Measurements from ENCODE around the gene MAP2K5. TPM values are rescaled to one million over a fixed set of nuclear protein-coding genes. Genes with fewer than 3 reads are reported as not detected.

The MAP2K5 gene
- total and polyA plus RNA-seq, 4 donors, result 3.8 to 6.4 (median 5.6) TPM

DNA sequence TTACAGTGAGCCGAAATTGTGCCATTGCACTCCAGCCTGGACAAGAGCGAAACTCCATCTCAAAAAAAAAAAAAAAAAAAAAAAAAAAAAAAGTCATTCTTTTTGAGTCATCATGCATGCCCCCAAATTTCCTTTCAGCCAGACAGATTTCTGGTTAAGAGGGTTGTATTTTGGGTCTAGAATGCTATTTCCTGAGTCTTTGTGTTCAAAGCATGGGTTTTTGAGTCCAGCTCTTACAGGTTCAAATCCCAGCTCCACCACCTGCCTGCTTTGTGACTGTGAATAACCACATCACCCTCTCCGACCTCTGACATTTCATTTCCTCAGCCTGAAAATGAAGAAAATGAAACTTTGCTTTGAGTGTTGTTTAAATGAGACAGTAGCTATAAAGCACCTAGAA lies 30.9 kb upstream of the MAP2K5 start:
- no peak for TF ChIP-seq HNF4G (IDR thresholded peaks at IDR 0.05)
- no peak for TF ChIP-seq FOXA1 (IDR thresholded peaks at IDR 0.05)
- TF ChIP-seq YY1 (IDR thresholded peaks at IDR 0.05), result no peak
- no peak for TF ChIP-seq RXRA (IDR thresholded peaks at IDR 0.05)
- TF ChIP-seq JUND (IDR thresholded peaks at IDR 0.05), result no peak
- no peak for TF ChIP-seq RAD21 (IDR thresholded peaks at IDR 0.05)
- no peak for TF ChIP-seq MAX (IDR thresholded peaks at IDR 0.05)
- no peak for TF ChIP-seq SP1 (IDR thresholded peaks at IDR 0.05)
- no peak for TF ChIP-seq EGR1 (IDR thresholded peaks at IDR 0.05; ENCODE audit: low read depth in 2 of 2)
- no peak for TF ChIP-seq TAF1 (conservative IDR thresholded peaks at IDR 0.05)
- no peak for TF ChIP-seq FOXA2 (IDR thresholded peaks at IDR 0.05)
- no peak for TF ChIP-seq NR2F2 (IDR thresholded peaks at IDR 0.05)
- TF ChIP-seq GABPA (IDR thresholded peaks at IDR 0.05 in 1 of 2, conservative IDR thresholded peaks at IDR 0.05 in 1 of 2), result no peak
- TF ChIP-seq, protein P1, sequence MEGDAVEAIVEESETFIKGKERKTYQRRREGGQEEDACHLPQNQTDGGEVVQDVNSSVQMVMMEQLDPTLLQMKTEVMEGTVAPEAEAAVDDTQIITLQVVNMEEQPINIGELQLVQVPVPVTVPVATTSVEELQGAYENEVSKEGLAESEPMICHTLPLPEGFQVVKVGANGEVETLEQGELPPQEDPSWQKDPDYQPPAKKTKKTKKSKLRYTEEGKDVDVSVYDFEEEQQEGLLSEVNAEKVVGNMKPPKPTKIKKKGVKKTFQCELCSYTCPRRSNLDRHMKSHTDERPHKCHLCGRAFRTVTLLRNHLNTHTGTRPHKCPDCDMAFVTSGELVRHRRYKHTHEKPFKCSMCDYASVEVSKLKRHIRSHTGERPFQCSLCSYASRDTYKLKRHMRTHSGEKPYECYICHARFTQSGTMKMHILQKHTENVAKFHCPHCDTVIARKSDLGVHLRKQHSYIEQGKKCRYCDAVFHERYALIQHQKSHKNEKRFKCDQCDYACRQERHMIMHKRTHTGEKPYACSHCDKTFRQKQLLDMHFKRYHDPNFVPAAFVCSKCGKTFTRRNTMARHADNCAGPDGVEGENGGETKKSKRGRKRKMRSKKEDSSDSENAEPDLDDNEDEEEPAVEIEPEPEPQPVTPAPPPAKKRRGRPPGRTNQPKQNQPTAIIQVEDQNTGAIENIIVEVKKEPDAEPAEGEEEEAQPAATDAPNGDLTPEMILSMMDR (IDR thresholded peaks at IDR 0.05; ENCODE audit: low read depth, low read length, missing input control), result no peak
- TF ChIP-seq, protein P2, sequence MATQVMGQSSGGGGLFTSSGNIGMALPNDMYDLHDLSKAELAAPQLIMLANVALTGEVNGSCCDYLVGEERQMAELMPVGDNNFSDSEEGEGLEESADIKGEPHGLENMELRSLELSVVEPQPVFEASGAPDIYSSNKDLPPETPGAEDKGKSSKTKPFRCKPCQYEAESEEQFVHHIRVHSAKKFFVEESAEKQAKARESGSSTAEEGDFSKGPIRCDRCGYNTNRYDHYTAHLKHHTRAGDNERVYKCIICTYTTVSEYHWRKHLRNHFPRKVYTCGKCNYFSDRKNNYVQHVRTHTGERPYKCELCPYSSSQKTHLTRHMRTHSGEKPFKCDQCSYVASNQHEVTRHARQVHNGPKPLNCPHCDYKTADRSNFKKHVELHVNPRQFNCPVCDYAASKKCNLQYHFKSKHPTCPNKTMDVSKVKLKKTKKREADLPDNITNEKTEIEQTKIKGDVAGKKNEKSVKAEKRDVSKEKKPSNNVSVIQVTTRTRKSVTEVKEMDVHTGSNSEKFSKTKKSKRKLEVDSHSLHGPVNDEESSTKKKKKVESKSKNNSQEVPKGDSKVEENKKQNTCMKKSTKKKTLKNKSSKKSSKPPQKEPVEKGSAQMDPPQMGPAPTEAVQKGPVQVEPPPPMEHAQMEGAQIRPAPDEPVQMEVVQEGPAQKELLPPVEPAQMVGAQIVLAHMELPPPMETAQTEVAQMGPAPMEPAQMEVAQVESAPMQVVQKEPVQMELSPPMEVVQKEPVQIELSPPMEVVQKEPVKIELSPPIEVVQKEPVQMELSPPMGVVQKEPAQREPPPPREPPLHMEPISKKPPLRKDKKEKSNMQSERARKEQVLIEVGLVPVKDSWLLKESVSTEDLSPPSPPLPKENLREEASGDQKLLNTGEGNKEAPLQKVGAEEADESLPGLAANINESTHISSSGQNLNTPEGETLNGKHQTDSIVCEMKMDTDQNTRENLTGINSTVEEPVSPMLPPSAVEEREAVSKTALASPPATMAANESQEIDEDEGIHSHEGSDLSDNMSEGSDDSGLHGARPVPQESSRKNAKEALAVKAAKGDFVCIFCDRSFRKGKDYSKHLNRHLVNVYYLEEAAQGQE (IDR thresholded peaks at IDR 0.05), result no peak
- TF ChIP-seq, protein P3, sequence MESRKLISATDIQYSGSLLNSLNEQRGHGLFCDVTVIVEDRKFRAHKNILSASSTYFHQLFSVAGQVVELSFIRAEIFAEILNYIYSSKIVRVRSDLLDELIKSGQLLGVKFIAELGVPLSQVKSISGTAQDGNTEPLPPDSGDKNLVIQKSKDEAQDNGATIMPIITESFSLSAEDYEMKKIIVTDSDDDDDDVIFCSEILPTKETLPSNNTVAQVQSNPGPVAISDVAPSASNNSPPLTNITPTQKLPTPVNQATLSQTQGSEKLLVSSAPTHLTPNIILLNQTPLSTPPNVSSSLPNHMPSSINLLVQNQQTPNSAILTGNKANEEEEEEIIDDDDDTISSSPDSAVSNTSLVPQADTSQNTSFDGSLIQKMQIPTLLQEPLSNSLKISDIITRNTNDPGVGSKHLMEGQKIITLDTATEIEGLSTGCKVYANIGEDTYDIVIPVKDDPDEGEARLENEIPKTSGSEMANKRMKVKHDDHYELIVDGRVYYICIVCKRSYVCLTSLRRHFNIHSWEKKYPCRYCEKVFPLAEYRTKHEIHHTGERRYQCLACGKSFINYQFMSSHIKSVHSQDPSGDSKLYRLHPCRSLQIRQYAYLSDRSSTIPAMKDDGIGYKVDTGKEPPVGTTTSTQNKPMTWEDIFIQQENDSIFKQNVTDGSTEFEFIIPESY (IDR thresholded peaks at IDR 0.05), result no peak
- Histone ChIP-seq H3K4me3 (ENCODE audit: low read depth in 1 of 3, low read length in 3 of 3) (no peak overlapping the region), H3K9ac (ENCODE audit: low read depth in 1 of 2, low read length in 2 of 2) (no peak overlapping the region), H3K27me3 (ENCODE audit: control insufficient read depth in 4 of 4, insufficient read depth in 4 of 4, low read length in 3 of 4) (no peaks in the 10 kb centered on the region), H3K36me3 (ENCODE audit: control insufficient read depth in 4 of 4, insufficient read depth in 3 of 4, low read depth in 1 of 4, low read length in 3 of 4) (peaks cover 4 to 24% (median 15%) of the 10 kb centered on the region in 4 donors), H3K27ac (ENCODE audit: low read depth in 1 of 2, low read length in 2 of 2) (no peak overlapping the region), H3K4me1 (ENCODE audit: control insufficient read depth in 4 of 4, insufficient read depth in 4 of 4, low read length in 3 of 4) (peaks cover 0 to 1% (median 0%) of the 10 kb centered on the region in 4 donors), H3K9me3 (ENCODE audit: control insufficient read depth in 4 of 4, low read length in 3 of 4) (no peaks in the 10 kb centered on the region)
- DNase-seq (ENCODE audit: low spot score), result no peak
- WGBS, result 96% methylated on average over 3 of the region's 3 CpGs

DNA sequence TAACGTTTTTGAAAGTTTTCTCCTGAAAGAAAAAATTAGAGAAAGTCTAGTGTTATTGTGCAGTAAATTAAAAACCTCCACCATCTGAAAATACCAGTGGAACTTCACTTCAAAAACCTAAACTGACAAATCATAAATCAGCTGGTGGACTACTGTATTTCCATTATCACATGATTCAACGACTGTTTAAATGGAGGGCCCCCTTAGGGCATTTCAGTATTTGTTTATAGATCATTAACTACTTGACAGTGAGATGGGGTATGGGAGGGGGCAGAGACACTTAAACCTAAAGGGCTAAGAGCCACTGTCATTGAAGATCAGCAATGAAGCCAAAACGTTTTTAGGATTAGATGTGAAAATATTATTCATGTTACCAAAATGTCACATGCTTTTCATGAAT lies 30.4 kb upstream of the MAP2K5 start:
- no peak overlapping the region for H3K9ac ChIP-seq (ENCODE audit: low read depth in 1 of 2, low read length in 2 of 2)
- no peak overlapping the region for H3K4me3 ChIP-seq (ENCODE audit: low read depth in 1 of 3, low read length in 3 of 3)
- H3K36me3 ChIP-seq (ENCODE audit: control insufficient read depth in 4 of 4, insufficient read depth in 3 of 4, low read depth in 1 of 4, low read length in 3 of 4), result peaks cover 4 to 24% (median 17%) of the 10 kb centered on the region in 4 donors
- WGBS, result 56% methylated on average over 3 of the region's 3 CpGs
- H3K4me1 ChIP-seq (ENCODE audit: control insufficient read depth in 4 of 4, insufficient read depth in 4 of 4, low read length in 3 of 4), result peaks cover 0 to 1% (median 0%) of the 10 kb centered on the region in 4 donors
- no peaks in the 10 kb centered on the region for H3K9me3 ChIP-seq (ENCODE audit: control insufficient read depth in 4 of 4, low read length in 3 of 4)
- DNase-seq (ENCODE audit: low spot score), result no peak
- TF ChIP-seq MAX (IDR thresholded peaks at IDR 0.05), result no peak
- TF ChIP-seq FOXA2 (IDR thresholded peaks at IDR 0.05), result no peak
- no peak for TF ChIP-seq JUND (IDR thresholded peaks at IDR 0.05)
- TF ChIP-seq HNF4G (IDR thresholded peaks at IDR 0.05), result no peak
- no peak for TF ChIP-seq SP1 (IDR thresholded peaks at IDR 0.05)
- TF ChIP-seq RAD21 (IDR thresholded peaks at IDR 0.05), result no peak
- TF ChIP-seq RXRA (IDR thresholded peaks at IDR 0.05), result no peak
- no peak for TF ChIP-seq EGR1 (IDR thresholded peaks at IDR 0.05; ENCODE audit: low read depth in 2 of 2)
- TF ChIP-seq YY1 (IDR thresholded peaks at IDR 0.05), result no peak
- no peak for TF ChIP-seq GABPA (IDR thresholded peaks at IDR 0.05 in 1 of 2, conservative IDR thresholded peaks at IDR 0.05 in 1 of 2)
- no peak for TF ChIP-seq FOXA1 (IDR thresholded peaks at IDR 0.05)
- H3K27ac ChIP-seq (ENCODE audit: low read depth in 1 of 2, low read length in 2 of 2), result no peak overlapping the region
- no peaks in the 10 kb centered on the region for H3K27me3 ChIP-seq (ENCODE audit: control insufficient read depth in 4 of 4, insufficient read depth in 4 of 4, low read length in 3 of 4)

Data from liver (tissue), 9 donors.